Left cardiac atrium (tissue), 4 donors: ENCODE results near the gene FBF1. TPM values are rescaled to one million over a fixed set of nuclear protein-coding genes. Genes with fewer than 3 reads are reported as not detected.
A peak's percentile ranks its signal among the peaks of the same experiment; 100 is the strongest.
"Not testable (repeated sequence)": the region's sequence is repeated elsewhere in the genome, so short reads cannot be mapped to it uniquely, and the experiment has no call there.

Experiments used
- ATAC-seq, 2 donors: fragments of 200-7000 bp; cut with Tn5 transposase; one replicate each; pipeline ENCODE4 v1.9.1; 2020; ENCODE audit warnings: mild to moderate bottlenecking in 2 of 2, moderate library complexity in 2 of 2
- DNase-seq: peaks from one replicate; pipeline ENCODE4 v3.0.0-alpha.2; 2020
- intact Hi-C, 2 donors: fragments of 100-400 bp; cut with DNase I; formaldehyde crosslinking; loops; one replicate each; pipeline versions ENCODE4 v1.14.1 to v1.15.1; 2022 to 2023
- total RNA-seq, 2 donors: library from RNA; stranded (reverse); fragmentation: NEBNext Ultra II Directional; extraction: Animal tissue kit (Norgen Biotek cat#: 25700); gene quantifications; one replicate each; pipeline ENCODE4 v1.2.1, GENCODE V29; 2021
- donor health status: DM: no; HTN: yes; CAD: no.
- donor health status: DM: no; HTN: yes; CAD: no; lungs with severe emphysema.
- donor health status: DM: yes; HTN: yes; CAD: no.
- donor health status: Dilated cardiomyopathy.

FBF1 gene
- total RNA-seq, 2 donors from 2014 or later: 3.0 to 4.7 TPM

- no peak for ATAC-seq
- intact Hi-C loops: loop anchor here in 1 of 2 donors (10.0 kb wide), 1 partner anchor 126 kb away; the partner anchor contains the start of gene GALK1
- no peak for DNase-seq
Measured at GRCh38 chr17:75891022-75891604, 49.7 kb downstream of the FBF1 start.

GRCh38 chr17:75889454-75889853 is 51.4 kb downstream of the FBF1 start:
- DNase-seq (no peak), ATAC-seq (no peak)
- intact Hi-C loops: no loop called here

GRCh38 chr17:75888484-75888883 is 52.4 kb downstream of the FBF1 start:
- no peak for DNase-seq
- intact Hi-C loops: no loop called here
- ATAC-seq: no peak

GRCh38 chr17:75885860-75886259 is 55.0 kb downstream of the FBF1 start:
- ATAC-seq, intact Hi-C loops, DNase-seq: not testable (repeated sequence)

- no peak for DNase-seq
- intact Hi-C loops: no loop called here
- no peak for ATAC-seq
Measured at GRCh38 chr17:75885431-75885830, 55.4 kb downstream of the FBF1 start.

GRCh38 chr17:75881678-75882454 is 59.0 kb downstream of the FBF1 start:
- DNase-seq (no peak), ATAC-seq (no peak)
- intact Hi-C loops: no loop called here

- DNase-seq (no peak), ATAC-seq (no peak)
- intact Hi-C loops: no loop called here
Measured at GRCh38 chr17:75880266-75880665, 60.6 kb downstream of the FBF1 start.

GRCh38 chr17:75878174-75878998 is 62.5 kb downstream of the FBF1 start, which contains the start of gene TRIM47:
Gene TRIM47, minus strand, starts transcription at chr17:75878581. Its CDS starts 33 bp downstream, at chr17:75878548.
- peak; percentile 55 to 65 for ATAC-seq
- intact Hi-C loops: no loop called here
- peak; percentile 79 for DNase-seq

- peak; percentile 80 for DNase-seq
- intact Hi-C loops: no loop called here
- ATAC-seq: peak; percentile 67 to 82
Measured at GRCh38 chr17:75877752-75878173, 63.1 kb downstream of the FBF1 start.

- intact Hi-C loops: no loop called here
- ATAC-seq: peak; percentile 67 to 70
- peak; percentile 95 for DNase-seq
Measured at GRCh38 chr17:75876938-75877751, 63.7 kb downstream of the FBF1 start.

- ATAC-seq: peak in 1 of 2 donors; percentile 0
- intact Hi-C loops: no loop called here
- peak; percentile 53 for DNase-seq
Measured at GRCh38 chr17:75876190-75876937, 64.5 kb downstream of the FBF1 start.

- DNase-seq: no peak
- intact Hi-C loops: no loop called here
- peak in 1 of 2 donors; percentile 0 for ATAC-seq
Measured at GRCh38 chr17:75875940-75876189, 65.0 kb downstream of the FBF1 start.

GRCh38 chr17:75875182-75875939 is 65.5 kb downstream of the FBF1 start:
- DNase-seq (no peak), ATAC-seq (no peak)
- intact Hi-C loops: no loop called here

GRCh38 chr17:75874323-75875181 is 66.3 kb downstream of the FBF1 start:
- DNase-seq (no peak), ATAC-seq (no peak)
- intact Hi-C loops: no loop called here

GRCh38 chr17:75873587-75874322 is 67.1 kb downstream of the FBF1 start:
- intact Hi-C loops: no loop called here
- DNase-seq (peak; percentile 59), ATAC-seq (no peak)
